SH-SY5Y (cell line): Measurements from ENCODE around the gene NET1.

Source experiments
- GATA2 ChIP-seq: IDR thresholded peaks from 2 replicates; pipeline ENCODE4 v1.6.1; 2011; ENCODE audit warnings: mild to moderate bottlenecking, low read depth, low read length
- GATA3 ChIP-seq: IDR thresholded peaks from 2 replicates; pipeline ENCODE4 v1.6.1; 2011; ENCODE audit warnings: low read depth, mild to moderate bottlenecking, low read length, moderate library complexity

DNA sequence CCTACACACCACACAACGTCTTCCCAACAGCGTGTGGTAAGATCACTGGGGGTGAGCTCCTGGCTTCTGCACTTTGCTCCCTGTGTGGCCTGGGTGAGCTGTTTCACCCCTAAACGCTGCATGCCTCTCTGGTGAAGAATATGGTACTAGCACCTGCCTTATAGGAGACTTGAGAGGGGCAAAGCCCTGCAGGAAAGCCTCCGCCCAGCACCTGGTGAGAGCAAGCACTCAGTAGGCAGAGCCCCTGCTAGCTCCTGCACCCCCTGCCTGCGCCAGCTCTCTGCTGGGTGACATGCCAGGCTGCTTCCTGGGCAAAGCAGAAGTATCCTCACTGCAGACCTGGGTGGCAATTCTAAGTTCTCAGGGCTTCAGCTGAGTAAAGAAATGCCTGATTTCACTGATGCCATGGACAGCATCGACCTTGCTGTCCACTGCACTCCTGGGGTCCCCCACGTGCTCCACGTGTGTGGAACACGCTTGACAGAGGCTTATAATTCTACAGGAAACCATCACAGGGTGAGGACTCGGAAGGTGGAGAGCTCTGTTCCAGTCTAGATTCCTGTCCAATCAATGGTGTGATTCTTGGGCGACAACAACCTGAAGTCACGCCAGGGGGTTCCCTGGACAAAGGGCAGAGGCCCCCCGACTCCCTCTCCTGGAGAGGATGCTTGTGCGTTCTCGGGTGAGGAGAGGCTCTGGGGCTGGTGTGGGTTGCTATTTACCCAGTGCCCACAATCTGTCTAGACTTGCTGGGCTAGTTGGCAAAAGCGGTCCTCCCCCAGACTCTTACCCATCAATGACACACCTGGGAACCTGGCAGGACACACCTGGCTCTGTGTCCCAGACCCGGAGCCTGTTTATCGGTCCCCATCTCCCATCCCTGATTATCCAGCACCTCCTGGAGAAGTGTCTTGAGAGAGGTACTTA is 92.1 kb downstream of the NET1 start:
- TF ChIP-seq GATA2 (no peak), GATA3 (no peak)
